Activated CD8-positive, alpha-beta memory T cell treated with anti-CD3 and anti-CD28 coated beads, Interleukin-2, amount 50 U/mL, for 24 hours (primary cell): Measurements from ENCODE around the gene KLK2.

Experiments
- DNase-seq: peaks from one replicate; pipeline ENCODE4 v3.0.0-alpha.2; 2020; ENCODE audit errors: extremely low read depth

Gene KLK2

DNA sequence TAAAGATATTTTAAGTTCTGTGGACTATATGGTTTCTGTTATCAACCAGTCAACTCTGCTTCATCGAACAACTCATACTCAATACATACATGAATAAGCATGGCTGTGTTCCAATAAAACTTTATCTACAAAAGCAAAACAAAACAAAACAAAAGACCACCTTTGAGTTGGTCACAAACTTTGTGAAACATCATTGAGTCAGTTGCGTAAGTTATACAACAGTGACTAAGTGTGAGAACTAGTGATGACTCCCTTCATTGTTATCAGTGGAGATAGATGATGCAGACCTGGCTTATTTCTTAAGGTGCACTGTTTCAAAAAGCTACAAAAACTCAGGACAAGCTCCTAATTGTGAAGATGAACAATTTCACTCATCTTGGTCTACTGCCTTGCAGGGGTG, 52.5 kb downstream of the KLK2 start:
- DNase-seq, result no peak

DNA sequence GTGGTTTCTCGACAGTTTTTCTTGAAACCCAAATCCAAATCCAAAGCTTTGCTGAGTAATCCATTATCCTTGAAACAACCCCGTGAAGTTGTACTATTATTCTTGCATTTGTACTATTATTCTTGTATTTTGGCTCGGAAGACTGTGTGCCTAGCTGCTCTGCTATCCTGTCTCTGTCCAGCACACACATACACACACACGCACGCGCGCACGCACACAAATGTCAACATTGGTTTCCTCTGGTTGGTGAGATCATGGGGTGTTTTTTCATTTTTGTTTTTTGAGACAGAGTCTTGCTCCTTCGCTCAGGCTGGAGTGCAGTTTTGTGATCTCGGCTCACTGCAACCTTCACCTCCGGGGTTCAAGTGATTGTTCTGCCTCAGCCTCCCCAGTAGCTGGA, 52.9 kb downstream of the KLK2 start:
- no peak for DNase-seq

DNA sequence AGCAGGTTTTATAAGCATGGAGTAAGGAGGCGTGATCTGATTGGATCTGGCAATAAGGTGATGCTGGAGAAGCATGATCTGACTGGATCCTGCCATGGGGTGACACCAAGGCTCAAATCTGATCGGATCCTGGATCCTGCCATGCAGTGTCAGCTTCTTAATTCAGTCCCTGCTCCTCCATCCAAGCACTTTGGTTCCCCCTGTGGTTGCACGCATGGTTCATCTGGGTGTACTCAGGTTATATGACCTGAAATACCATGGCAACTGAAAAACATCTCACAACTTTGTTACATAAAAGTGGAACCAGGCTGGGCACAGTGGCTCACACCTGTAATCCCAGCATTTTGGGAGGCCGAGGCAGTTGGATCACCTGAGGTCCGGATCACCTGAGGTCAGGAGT, 55.6 kb downstream of the KLK2 start:
- no peak for DNase-seq
